A673 (cell line): ENCODE measurements around the gene RNF187.

Experiments
- EZH2 ChIP-seq: fragments of 200-600 bp; sonication (generic); IDR thresholded peaks from 2 replicates; pipeline ENCODE4 v1.6.1; 2017; ENCODE audit warnings: borderline replicate concordance, low read depth, mild to moderate bottlenecking, mixed read lengths, antibody characterized with exemption, low read length; ENCODE audit not compliant: poor library complexity, severe bottlenecking
- TF ChIP-seq, protein P1 (sequence below): fragments of 300-800, 200-600 bp; sonication (generic); conservative IDR thresholded peaks from 2 replicates; pipeline ENCODE4 v1.5.1; 2017; ENCODE audit warnings: low read depth, mild to moderate bottlenecking, antibody characterized with exemption, low read length, moderate library complexity, mixed read lengths

DNA sequence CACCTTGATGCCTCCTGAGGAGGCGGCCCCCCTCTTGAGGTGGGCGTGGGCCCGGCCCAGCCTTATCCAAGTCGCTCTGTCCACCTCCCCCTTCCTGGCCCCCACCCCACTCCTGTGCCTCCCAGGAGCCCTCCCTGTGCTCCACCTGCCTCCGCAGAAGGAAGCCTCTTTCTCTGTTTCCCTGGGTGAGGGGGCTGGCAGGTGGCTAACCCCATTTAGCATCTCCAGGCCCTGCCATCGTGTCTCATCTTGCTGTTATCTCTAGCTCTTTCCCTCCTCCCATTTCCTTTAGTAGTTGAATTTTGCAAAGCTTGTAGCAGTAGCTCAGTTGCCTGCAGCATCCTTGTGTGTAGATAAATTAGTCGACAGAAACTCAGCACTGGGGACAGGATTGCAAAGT, 7.2 kb downstream of the RNF187 start:
- TF ChIP-seq, protein P1, sequence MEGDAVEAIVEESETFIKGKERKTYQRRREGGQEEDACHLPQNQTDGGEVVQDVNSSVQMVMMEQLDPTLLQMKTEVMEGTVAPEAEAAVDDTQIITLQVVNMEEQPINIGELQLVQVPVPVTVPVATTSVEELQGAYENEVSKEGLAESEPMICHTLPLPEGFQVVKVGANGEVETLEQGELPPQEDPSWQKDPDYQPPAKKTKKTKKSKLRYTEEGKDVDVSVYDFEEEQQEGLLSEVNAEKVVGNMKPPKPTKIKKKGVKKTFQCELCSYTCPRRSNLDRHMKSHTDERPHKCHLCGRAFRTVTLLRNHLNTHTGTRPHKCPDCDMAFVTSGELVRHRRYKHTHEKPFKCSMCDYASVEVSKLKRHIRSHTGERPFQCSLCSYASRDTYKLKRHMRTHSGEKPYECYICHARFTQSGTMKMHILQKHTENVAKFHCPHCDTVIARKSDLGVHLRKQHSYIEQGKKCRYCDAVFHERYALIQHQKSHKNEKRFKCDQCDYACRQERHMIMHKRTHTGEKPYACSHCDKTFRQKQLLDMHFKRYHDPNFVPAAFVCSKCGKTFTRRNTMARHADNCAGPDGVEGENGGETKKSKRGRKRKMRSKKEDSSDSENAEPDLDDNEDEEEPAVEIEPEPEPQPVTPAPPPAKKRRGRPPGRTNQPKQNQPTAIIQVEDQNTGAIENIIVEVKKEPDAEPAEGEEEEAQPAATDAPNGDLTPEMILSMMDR: no peak
- no peak for TF ChIP-seq EZH2
